MM.1S (cell line): ENCODE results near the gene ADIPOR2.

Source experiments
- DNase-seq: peaks from one replicate; pipeline ENCODE4 v3.0.0-alpha.2; 2015
- H2AFZ ChIP-seq: fragments of 300-600 bp; sonication (generic); 2 replicates; pipeline ENCODE4 v1.6.0; 2016; ENCODE audit warnings: antibody characterized with exemption, low read length
- H3F3A ChIP-seq: fragments of 300-600 bp; sonication (generic); 2 replicates; pipeline ENCODE4 v1.6.1; 2016; ENCODE audit warnings: mild to moderate bottlenecking, antibody characterized with exemption, low read length, moderate library complexity, mixed read lengths; ENCODE audit not compliant: insufficient read depth
- H3K27ac ChIP-seq: fragments of 300-600 bp; sonication (generic); 2 replicates; pipeline ENCODE4 v1.5.1; 2016; ENCODE audit warnings: mild to moderate bottlenecking, low read length
- H3K27me3 ChIP-seq: fragments of 300-600 bp; sonication (generic); replicated peaks from 2 replicates; pipeline ENCODE4 v1.6.0; 2016; ENCODE audit warnings: low read length; ENCODE audit not compliant: insufficient read depth
- H3K36me3 ChIP-seq: fragments of 300-600 bp; sonication (generic); replicated peaks from 2 replicates; pipeline ENCODE4 v1.6.1; 2016; ENCODE audit warnings: mild to moderate bottlenecking, low read length, mixed read lengths; ENCODE audit not compliant: insufficient read depth
- H3K4me1 ChIP-seq: fragments of 300-600 bp; sonication (generic); 2 replicates; pipeline ENCODE4 v1.6.1; 2016; ENCODE audit warnings: low read length, mixed read lengths
- H3K4me2 ChIP-seq: fragments of 300-600 bp; sonication (generic); 2 replicates; pipeline ENCODE4 v1.6.0; 2016; ENCODE audit warnings: low read depth, low read length
- H3K4me3 ChIP-seq: fragments of 300-600 bp; sonication (generic); 2 replicates; pipeline ENCODE4 v1.5.1; 2016; ENCODE audit warnings: low read length, mixed read lengths
- H3K79me2 ChIP-seq: fragments of 300-600 bp; sonication (generic); 2 replicates; pipeline ENCODE4 v1.6.1; 2016; ENCODE audit warnings: mixed run types, low read length, mixed read lengths
- H3K9ac ChIP-seq: fragments of 300-600 bp; sonication (generic); 2 replicates; pipeline ENCODE4 v1.6.1; 2016; ENCODE audit warnings: low read length, mixed read lengths
- H3K9me2 ChIP-seq: fragments of 300-600 bp; sonication (generic); replicated peaks from 2 replicates; pipeline ENCODE4 v1.6.1; 2016; ENCODE audit warnings: mild to moderate bottlenecking, low read length, mixed read lengths; ENCODE audit not compliant: insufficient read depth
- H3K9me3 ChIP-seq: fragments of 300-600 bp; sonication (generic); replicated peaks from 2 replicates; pipeline ENCODE4 v1.6.1; 2016; ENCODE audit warnings: mild to moderate bottlenecking, low read length, mixed read lengths; ENCODE audit not compliant: insufficient read depth
- H4K20me1 ChIP-seq: fragments of 300-600 bp; sonication (generic); 2 replicates; pipeline ENCODE4 v1.6.1; 2016; ENCODE audit warnings: mild to moderate bottlenecking, low read length, moderate library complexity, mixed read lengths; ENCODE audit not compliant: insufficient read depth
- EZH2 ChIP-seq: fragments of 300-600 bp; sonication (generic); optimal IDR thresholded peaks from 2 replicates; pipeline ENCODE3; 2017; ENCODE audit warnings: low read depth, mild to moderate bottlenecking, antibody characterized with exemption, low read length, mixed read lengths
- EZH2phosphoT487 ChIP-seq: fragments of 300-600 bp; sonication (generic); IDR thresholded peaks from 2 replicates; pipeline ENCODE4 v1.6.1; 2018; ENCODE audit warnings: antibody characterized with exemption, low read length
- TF ChIP-seq, protein P1 (sequence below): fragments of 300-600 bp; sonication (generic); IDR thresholded peaks from 2 replicates; pipeline ENCODE4 v1.5.1; 2016; ENCODE audit warnings: antibody characterized with exemption, low read length, mixed read lengths

Gene ADIPOR2

DNA sequence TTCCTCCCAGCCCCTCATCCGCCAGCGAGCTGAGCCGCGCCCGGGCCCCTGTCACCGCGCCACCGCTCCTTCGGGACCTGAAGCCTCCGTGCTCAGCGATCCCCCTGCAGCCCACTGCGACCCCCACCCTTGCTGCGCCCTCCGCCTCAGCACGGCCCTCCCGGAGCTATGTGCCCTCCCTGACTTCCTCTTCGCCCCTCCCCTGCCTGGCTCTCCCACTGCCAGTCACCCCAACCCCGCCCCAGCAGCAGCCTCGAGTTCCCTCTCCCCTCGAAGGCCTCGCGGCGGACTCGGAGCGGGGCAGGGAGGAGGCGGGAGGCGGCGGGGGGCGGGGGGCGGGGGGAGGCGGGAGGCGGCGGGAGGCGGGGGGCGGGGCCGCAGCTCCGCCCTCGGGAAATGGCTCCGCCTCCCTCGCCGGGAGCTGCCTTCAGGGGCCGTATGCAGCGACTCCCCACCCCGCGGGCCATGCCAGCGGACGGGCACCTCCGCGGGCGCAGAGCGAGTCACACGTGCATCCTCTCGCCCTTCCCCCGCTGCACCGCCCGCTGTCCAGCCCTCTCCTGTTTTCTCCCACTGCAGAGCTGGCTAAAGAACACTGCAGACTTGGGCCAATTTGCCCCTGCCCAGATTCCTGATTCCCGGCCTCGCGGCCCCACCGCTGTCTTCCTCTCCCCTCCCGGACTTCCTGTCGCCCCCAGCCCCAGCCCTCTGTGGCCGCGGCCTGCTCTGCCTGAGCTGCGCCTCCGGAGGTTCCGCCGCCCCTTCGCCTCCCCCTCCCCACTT lies 29.1 kb upstream of the ADIPOR2 start:
- no peak for TF ChIP-seq EZH2phosphoT487
- TF ChIP-seq, protein P1, sequence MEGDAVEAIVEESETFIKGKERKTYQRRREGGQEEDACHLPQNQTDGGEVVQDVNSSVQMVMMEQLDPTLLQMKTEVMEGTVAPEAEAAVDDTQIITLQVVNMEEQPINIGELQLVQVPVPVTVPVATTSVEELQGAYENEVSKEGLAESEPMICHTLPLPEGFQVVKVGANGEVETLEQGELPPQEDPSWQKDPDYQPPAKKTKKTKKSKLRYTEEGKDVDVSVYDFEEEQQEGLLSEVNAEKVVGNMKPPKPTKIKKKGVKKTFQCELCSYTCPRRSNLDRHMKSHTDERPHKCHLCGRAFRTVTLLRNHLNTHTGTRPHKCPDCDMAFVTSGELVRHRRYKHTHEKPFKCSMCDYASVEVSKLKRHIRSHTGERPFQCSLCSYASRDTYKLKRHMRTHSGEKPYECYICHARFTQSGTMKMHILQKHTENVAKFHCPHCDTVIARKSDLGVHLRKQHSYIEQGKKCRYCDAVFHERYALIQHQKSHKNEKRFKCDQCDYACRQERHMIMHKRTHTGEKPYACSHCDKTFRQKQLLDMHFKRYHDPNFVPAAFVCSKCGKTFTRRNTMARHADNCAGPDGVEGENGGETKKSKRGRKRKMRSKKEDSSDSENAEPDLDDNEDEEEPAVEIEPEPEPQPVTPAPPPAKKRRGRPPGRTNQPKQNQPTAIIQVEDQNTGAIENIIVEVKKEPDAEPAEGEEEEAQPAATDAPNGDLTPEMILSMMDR: no peak
- H4K20me1 ChIP-seq: no peaks in the 10 kb centered on the region
- H3K4me2 ChIP-seq: peak overlapping the region; percentile 54; the same call in 1 of the 2 replicates
- H3K79me2 ChIP-seq: no peaks in the 10 kb centered on the region
- H3K36me3 ChIP-seq: no peaks in the 10 kb centered on the region
- peaks cover 31% of the 10 kb centered on the region for H3F3A ChIP-seq
- H3K27ac ChIP-seq: peak overlapping the region; percentile 48; the same call in 1 of the 2 replicates
- H3K9ac ChIP-seq: no peak overlapping the region; the same call in 1 of the 2 replicates
- no peaks in the 10 kb centered on the region for H3K9me3 ChIP-seq
- peak overlapping the region; percentile 48; the same call in 1 of the 2 replicates for H3K4me3 ChIP-seq
- peak; percentile 96 for DNase-seq
- H3K27me3 ChIP-seq: no peaks in the 10 kb centered on the region
- H3K9me2 ChIP-seq: no peaks in the 10 kb centered on the region
- peaks cover 12% of the 10 kb centered on the region for H3K4me1 ChIP-seq
- H2AFZ ChIP-seq: no peak overlapping the region

DNA sequence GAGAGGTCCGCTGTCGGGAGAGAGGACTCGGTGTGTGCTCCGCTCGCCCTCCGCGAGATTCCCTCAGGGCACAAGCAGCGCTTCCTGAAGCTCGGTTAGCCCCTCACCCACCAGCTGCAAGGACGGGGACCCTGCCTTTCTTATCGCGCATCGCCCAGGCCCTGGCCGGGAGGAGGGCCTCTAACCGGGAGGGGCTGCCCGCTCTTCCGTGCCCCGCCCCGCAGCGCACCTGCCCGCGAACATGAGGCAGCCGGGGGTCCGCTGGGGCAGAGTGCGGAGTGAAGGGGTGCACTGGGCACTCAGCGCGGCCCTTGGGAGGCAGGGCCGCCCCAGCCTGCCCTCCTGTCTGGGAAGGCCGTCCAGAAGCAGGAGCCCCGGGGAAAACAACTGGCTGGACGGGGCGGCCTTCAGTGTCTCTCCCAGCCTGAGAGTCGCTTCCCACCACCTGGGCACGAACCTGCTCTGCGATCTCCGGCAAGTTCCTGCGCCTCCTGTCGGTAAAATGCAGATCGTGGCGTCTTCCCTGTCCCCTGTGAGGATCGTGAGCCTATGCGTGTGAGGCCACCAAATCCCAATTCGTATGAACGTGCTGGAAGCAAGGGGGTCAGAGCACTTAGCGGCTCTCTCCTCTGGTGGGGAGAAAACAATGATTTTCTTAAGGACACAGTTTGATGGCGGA lies 28.0 kb upstream of the ADIPOR2 start:
- Histone ChIP-seq H3K79me2 (no peaks in the 10 kb centered on the region), H3K4me3 (peak overlapping the region; percentile 43), H2AFZ (no peak overlapping the region), H3K9ac (peak overlapping the region; percentile 10; the same call in 1 of the 2 replicates), H3K4me1 (peaks cover 12% of the 10 kb centered on the region), H3K27ac (peak overlapping the region; percentile 13; the same call in 1 of the 2 replicates), H3K9me2 (no peaks in the 10 kb centered on the region), H3K9me3 (no peaks in the 10 kb centered on the region), H3K27me3 (no peaks in the 10 kb centered on the region), H3K36me3 (no peaks in the 10 kb centered on the region), H3K4me2 (peak overlapping the region; percentile 24; the same call in 1 of the 2 replicates), H3F3A (peaks cover 31% of the 10 kb centered on the region), H4K20me1 (no peaks in the 10 kb centered on the region)
- DNase-seq: peak; percentile 27
- TF ChIP-seq, protein P1: peak; percentile 41
- TF ChIP-seq EZH2phosphoT487: no peak

DNA sequence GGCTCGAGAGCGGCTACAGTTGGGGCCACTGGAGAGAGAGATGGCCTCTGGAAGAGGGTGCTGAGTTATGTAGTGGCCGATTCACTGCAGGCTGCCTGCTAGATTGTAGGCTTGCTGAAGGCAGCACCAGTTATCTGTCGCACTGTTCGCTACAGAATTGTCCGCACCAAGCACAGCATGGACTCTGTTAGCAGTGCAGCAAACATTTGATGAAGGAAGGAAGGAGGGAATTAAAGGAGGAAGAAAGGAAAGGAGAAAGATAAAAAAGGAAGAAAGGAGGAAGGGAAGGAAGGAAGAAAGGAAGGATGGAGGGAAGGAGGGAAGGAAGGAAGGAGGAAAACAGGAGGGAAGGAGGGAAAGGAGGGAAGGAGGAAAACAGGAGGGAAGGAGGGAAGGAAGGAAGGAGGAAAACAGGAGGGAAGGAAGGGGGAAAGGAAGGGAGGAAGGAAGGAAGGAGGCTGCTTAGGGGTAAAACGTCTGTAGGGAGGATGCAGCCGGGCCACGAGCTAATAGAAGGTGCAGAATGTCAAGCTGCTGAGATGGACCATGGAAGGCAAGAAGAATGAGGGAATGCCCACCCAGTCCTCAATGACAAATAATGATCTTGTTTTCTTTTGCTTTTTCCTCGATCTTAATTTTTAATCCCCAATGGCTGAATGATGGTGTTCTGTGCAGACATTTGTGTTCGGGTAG lies 27.3 kb upstream of the ADIPOR2 start:
- no peak for DNase-seq
- no peaks in the 10 kb centered on the region for H3K27me3 ChIP-seq
- H3K9me3 ChIP-seq: no peaks in the 10 kb centered on the region
- no peaks in the 10 kb centered on the region for H4K20me1 ChIP-seq
- H3K36me3 ChIP-seq: no peaks in the 10 kb centered on the region
- H3K9me2 ChIP-seq: no peaks in the 10 kb centered on the region
- H2AFZ ChIP-seq: no peak overlapping the region
- TF ChIP-seq EZH2 (no peak), EZH2phosphoT487 (no peak)
- TF ChIP-seq, protein P1: no peak
- H3K4me2 ChIP-seq: no peak overlapping the region
- no peak overlapping the region for H3K27ac ChIP-seq
- H3F3A ChIP-seq: peaks cover 27% of the 10 kb centered on the region
- no peak overlapping the region for H3K4me3 ChIP-seq
- H3K4me1 ChIP-seq: peaks cover 12% of the 10 kb centered on the region
- no peaks in the 10 kb centered on the region for H3K79me2 ChIP-seq
- no peak overlapping the region for H3K9ac ChIP-seq
